SK-N-MC (cell line): Measurements from ENCODE around the gene SPHK2.

Experiments
- EZH2 ChIP-seq: fragments of 200-600 bp; sonication (generic); IDR thresholded peaks from one replicate; pipeline ENCODE4 v1.6.1; 2017; ENCODE audit warnings: antibody characterized with exemption
- FOXP2 ChIP-seq: optimal IDR thresholded peaks from 2 replicates; pipeline ENCODE3; 2011; ENCODE audit warnings: mild to moderate bottlenecking, moderate library complexity; ENCODE audit not compliant: insufficient read depth; ENCODE audit errors: extremely low read length, control extremely low read depth
- POLR2AphosphoS5 ChIP-seq: IDR thresholded peaks from 2 replicates; pipeline ENCODE4 v1.6.1; 2012; ENCODE audit warnings: mild to moderate bottlenecking, low read depth, low read length, borderline replicate concordance

DNA sequence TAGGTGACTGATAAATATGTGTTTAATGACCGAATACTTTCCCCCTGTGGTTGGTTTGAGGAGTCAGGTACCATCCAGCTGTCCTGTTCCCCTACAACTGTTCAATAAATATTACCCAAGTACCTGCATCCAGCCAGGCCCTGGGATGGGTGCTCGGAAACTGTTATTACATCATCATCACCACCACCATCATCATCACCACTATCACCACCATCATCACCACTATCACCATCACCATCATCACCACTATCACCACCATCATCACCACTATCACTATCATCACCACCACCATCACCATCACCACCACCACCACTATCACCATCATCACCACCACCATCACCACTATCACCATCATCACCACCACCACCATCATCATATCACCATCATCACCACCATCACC, 49.5 kb downstream of the SPHK2 start:
- TF ChIP-seq EZH2 (no peak), POLR2AphosphoS5 (no peak), FOXP2 (no peak)
